ENCODE data around the gene WTAP.
"Not testable (repeated sequence)": the region's sequence is repeated elsewhere in the genome, so short reads cannot be mapped to it uniquely, and the experiment has no call there.

The WTAP gene

GRCh38 chr6:159762681-159763293, 35.5 kb downstream of the WTAP start:
- no peak for DNase-seq (ENCODE audit: low spot score)

GRCh38 chr6:159766906-159767305, 39.6 kb downstream of the WTAP start:
- no peak for DNase-seq (ENCODE audit: low spot score)

- no peak for DNase-seq (ENCODE audit: low spot score)
These were observed 42.2 kb downstream of the WTAP start for GRCh38 chr6:159769470-159769869.

- DNase-seq (ENCODE audit: low spot score) = no peak
These were observed 44.9 kb downstream of the WTAP start for GRCh38 chr6:159772196-159772595.

GRCh38 chr6:159777240-159777904, 50.1 kb downstream of the WTAP start:
- no peak for DNase-seq (ENCODE audit: low spot score)

GRCh38 chr6:159778131-159778530, 50.8 kb downstream of the WTAP start:
- DNase-seq (ENCODE audit: low spot score) = no peak

GRCh38 chr6:159778542-159779103, 51.3 kb downstream of the WTAP start:
- no peak for DNase-seq (ENCODE audit: low spot score)

GRCh38 chr6:159788276-159788675, 61.0 kb downstream of the WTAP start:
- DNase-seq (ENCODE audit: low spot score) = no peak

GRCh38 chr6:159788753-159789376, 61.6 kb downstream of the WTAP start:
- peak; percentile 28 for DNase-seq (ENCODE audit: low spot score)

GRCh38 chr6:159789377-159790148, 62.3 kb downstream of the WTAP start, which contains the start of gene TCP1:
Gene TCP1 (minus strand): TSS chr6:159789602. CDS start chr6:159789468, 134 bp downstream.
- peak; percentile 99 for DNase-seq (ENCODE audit: low spot score)

GRCh38 chr6:159790149-159790955, 63.0 kb downstream of the WTAP start, which contains the start of gene MRPL18:
Gene MRPL18 (plus strand): TSS chr6:159790467. CDS start chr6:159790588, 121 bp downstream.
- DNase-seq (ENCODE audit: low spot score) = peak; percentile 88

- no peak for DNase-seq (ENCODE audit: low spot score)
These were observed 63.8 kb downstream of the WTAP start for GRCh38 chr6:159790956-159791598.

GRCh38 chr6:159794976-159795375, 67.7 kb downstream of the WTAP start:
- not testable (repeated sequence) for DNase-seq (ENCODE audit: low spot score)

- DNase-seq (ENCODE audit: low spot score) = no peak
These were observed 70.2 kb downstream of the WTAP start for GRCh38 chr6:159797554-159797953.

- DNase-seq (ENCODE audit: low spot score) = no peak
These were observed 73.0 kb downstream of the WTAP start, which contains the start of gene PNLDC1 for GRCh38 chr6:159800141-159800865. Gene PNLDC1 (plus strand): TSS chr6:159800276. CDS start chr6:159800308, 32 bp downstream.

- DNase-seq (ENCODE audit: low spot score) = no peak
These were observed 74.6 kb downstream of the WTAP start for GRCh38 chr6:159801935-159802334.

GRCh38 chr6:159804504-159804903, 77.2 kb downstream of the WTAP start:
- DNase-seq (ENCODE audit: low spot score) = no peak

GRCh38 chr6:159805440-159806020, 78.2 kb downstream of the WTAP start:
- DNase-seq (ENCODE audit: low spot score) = no peak

All from COLO829 (cell line).